ENCODE results near the gene KRTAP4-2. TPM values are rescaled to one million over a fixed set of nuclear protein-coding genes. Genes with fewer than 3 reads are reported as not detected.
"Not testable (repeated sequence)": the region's sequence is repeated elsewhere in the genome, so short reads cannot be mapped to it uniquely, and the experiment has no call there.

The KRTAP4-2 gene
- total RNA-seq, 1 experiment from 2014 or later = not detected

GRCh38 chr17:41168121-41168520 lies 9.9 kb downstream of the KRTAP4-2 start, which contains the start of gene KRTAP4-3:
TSS of gene KRTAP4-3 (minus strand) at chr17:41168221. CDS start at chr17:41168172, 49 bp downstream.
- in situ Hi-C loops (cut with HindIII; ENCODE audit: low sequenced_read_pairs) = no loop called here

GRCh38 chr17:41167561-41167960 lies 10.5 kb downstream of the KRTAP4-2 start:
- no peak for DNase-seq (ENCODE audit: low spot score)
- in situ Hi-C loops (cut with HindIII; ENCODE audit: low sequenced_read_pairs) = no loop called here

More at GRCh38 chr17:41168121-41168520, 9.9 kb downstream of the KRTAP4-2 start, which contains the start of gene KRTAP4-3:
- no peak for DNase-seq (ENCODE audit: low spot score)

- no peak for DNase-seq (ENCODE audit: low spot score)
- in situ Hi-C loops (cut with HindIII; ENCODE audit: low sequenced_read_pairs) = no loop called here
Observed at GRCh38 chr17:41163828-41164227, 14.2 kb downstream of the KRTAP4-2 start.

GRCh38 chr17:41160648-41161047 lies 17.4 kb downstream of the KRTAP4-2 start, which contains the start of gene KRTAP4-4:
TSS of gene KRTAP4-4 (minus strand) at chr17:41160748. CDS start at chr17:41160691, 57 bp downstream.
- in situ Hi-C loops (cut with HindIII; ENCODE audit: low sequenced_read_pairs) = no loop called here
- no peak for DNase-seq (ENCODE audit: low spot score)

- in situ Hi-C loops (cut with HindIII; ENCODE audit: low sequenced_read_pairs); DNase-seq (ENCODE audit: low spot score): not testable (repeated sequence)
Observed at GRCh38 chr17:41160190-41160589, 17.8 kb downstream of the KRTAP4-2 start.

GRCh38 chr17:41153856-41154255 lies 24.2 kb downstream of the KRTAP4-2 start:
- DNase-seq (ENCODE audit: low spot score) = no peak
- in situ Hi-C loops (cut with HindIII; ENCODE audit: low sequenced_read_pairs) = no loop called here

- in situ Hi-C loops (cut with HindIII; ENCODE audit: low sequenced_read_pairs) = no loop called here
- DNase-seq (ENCODE audit: low spot score) = no peak
Observed at GRCh38 chr17:41151525-41151924, 26.5 kb downstream of the KRTAP4-2 start.

- DNase-seq (ENCODE audit: low spot score) = no peak
- in situ Hi-C loops (cut with HindIII; ENCODE audit: low sequenced_read_pairs) = no loop called here
Observed at GRCh38 chr17:41150026-41150425, 28.0 kb downstream of the KRTAP4-2 start.

GRCh38 chr17:41149652-41149985 lies 28.4 kb downstream of the KRTAP4-2 start, which contains the start of gene KRTAP4-5:
TSS of gene KRTAP4-5 (minus strand) at chr17:41149825. CDS start at chr17:41149767, 58 bp downstream.
- no peak for DNase-seq (ENCODE audit: low spot score)
- in situ Hi-C loops (cut with HindIII; ENCODE audit: low sequenced_read_pairs) = no loop called here

GRCh38 chr17:41148971-41149651 lies 28.9 kb downstream of the KRTAP4-2 start:
- in situ Hi-C loops (cut with HindIII; ENCODE audit: low sequenced_read_pairs); DNase-seq (ENCODE audit: low spot score): not testable (repeated sequence)

- in situ Hi-C loops (cut with HindIII; ENCODE audit: low sequenced_read_pairs) = no loop called here
- no peak for DNase-seq (ENCODE audit: low spot score)
Observed at GRCh38 chr17:41147531-41148204, 30.4 kb downstream of the KRTAP4-2 start.

- DNase-seq (ENCODE audit: low spot score) = no peak
- in situ Hi-C loops (cut with HindIII; ENCODE audit: low sequenced_read_pairs) = no loop called here
Observed at GRCh38 chr17:41145261-41145660, 32.8 kb downstream of the KRTAP4-2 start.

- in situ Hi-C loops (cut with HindIII; ENCODE audit: low sequenced_read_pairs) = no loop called here
- no peak for DNase-seq (ENCODE audit: low spot score)
Observed at GRCh38 chr17:41144846-41145245, 33.2 kb downstream of the KRTAP4-2 start.

GRCh38 chr17:41141361-41141760 lies 36.7 kb downstream of the KRTAP4-2 start:
- no peak for DNase-seq (ENCODE audit: low spot score)
- in situ Hi-C loops (cut with HindIII; ENCODE audit: low sequenced_read_pairs) = no loop called here

- in situ Hi-C loops (cut with HindIII; ENCODE audit: low sequenced_read_pairs) = no loop called here
- no peak for DNase-seq (ENCODE audit: low spot score)
Observed at GRCh38 chr17:41140360-41141131, 37.5 kb downstream of the KRTAP4-2 start, which contains the start of gene KRTAP4-6. TSS of gene KRTAP4-6 (minus strand) at chr17:41140544. CDS start at chr17:41140487, 57 bp downstream.

GRCh38 chr17:41139865-41140264 lies 38.2 kb downstream of the KRTAP4-2 start:
- DNase-seq (ENCODE audit: low spot score); in situ Hi-C loops (cut with HindIII; ENCODE audit: low sequenced_read_pairs): not testable (repeated sequence)

GRCh38 chr17:41133880-41134735 lies 43.9 kb downstream of the KRTAP4-2 start:
- no peak for DNase-seq (ENCODE audit: low spot score)
- in situ Hi-C loops (cut with HindIII; ENCODE audit: low sequenced_read_pairs) = no loop called here

GRCh38 chr17:41131979-41132378 lies 46.0 kb downstream of the KRTAP4-2 start:
- no peak for DNase-seq (ENCODE audit: low spot score)
- in situ Hi-C loops (cut with HindIII; ENCODE audit: low sequenced_read_pairs) = no loop called here
